Right lobe of liver (tissue), 6 donors: ENCODE measurements around the gene TOR1AIP2. TPM values are rescaled to one million over a fixed set of nuclear protein-coding genes. Genes with fewer than 3 reads are reported as not detected.
"Not testable (repeated sequence)": the region's sequence is repeated elsewhere in the genome, so short reads cannot be mapped to it uniquely, and the experiment has no call there.

ENCODE experiments used
- ATAC-seq, 4 donors: fragments of 200-7000 bp; cut with Tn5 transposase; one replicate each; pipeline ENCODE4 v1.9.1; 2020; ENCODE audit warnings: mild to moderate bottlenecking in 4 of 4, moderate library complexity in 4 of 4
- DNase-seq, 3 donors: peaks; one replicate each; pipeline ENCODE4 v3.0.0-alpha.2; 2020
- H3K27ac ChIP-seq, 3 donors: fragments of 200-600 bp; one replicate each; pipeline ENCODE4 v1.8.0; 2022
- H3K27me3 ChIP-seq, 2 donors: fragments of 200-600 bp; one replicate each; pipeline ENCODE4 v1.8.0; 2022
- H3K36me3 ChIP-seq, 4 donors: fragments of 200-600 bp; sonication (generic) in 1 of 4; one replicate each; pipeline versions ENCODE4 v1.5.1 to v1.8.0; 2017 to 2022; ENCODE audit warnings: control low read depth in 1 of 4
- H3K4me1 ChIP-seq, 4 donors: fragments of 200-600 bp; sonication (generic) in 1 of 4; one replicate each; pipeline versions ENCODE4 v1.5.1 to v1.8.0; 2017 to 2022; ENCODE audit warnings: control low read depth in 1 of 4
- H3K4me3 ChIP-seq, 3 donors: fragments of 200-600 bp; one replicate each; pipeline ENCODE4 v1.8.0; 2022
- H3K9me3 ChIP-seq, 4 donors: fragments of 200-600 bp; sonication (generic) in 1 of 4; one replicate each; pipeline versions ENCODE4 v1.5.1 to v1.8.0; 2017 to 2022; ENCODE audit warnings: control low read depth in 1 of 4
- POLR2A ChIP-seq: fragments of 450-650 bp; IDR thresholded peaks from one replicate; pipeline ENCODE4 v1.6.1; 2017; ENCODE audit warnings: antibody characterized with exemption, mild to moderate bottlenecking
- WGBS: methylation state at CpG from one replicate; pipeline ENCODE4 v1.1.6; 2018; ENCODE audit warnings: low coverage, low lambda C conversion rate; ENCODE audit not compliant: insufficient coverage; ENCODE audit errors: missing lambda C conversion rate; 5-methylcytosine and 5-hydroxymethylcytosine counted together
- intact Hi-C, 2 donors: fragments of 100-400 bp; cut with DNase I; formaldehyde crosslinking; loops; one replicate each; pipeline versions ENCODE4 v1.11.2 to v1.14.1; 2022
- total RNA-seq, 6 experiments: library from RNA; depleted of rRNA in 2 of 6; stranded (reverse); fragments of >200 nt in 2 of 6; fragmentation: NEBNext Ultra II Directional in 3 of 6; extraction: Animal tissue kit (Norgen Biotek cat#: 25700) in 3 of 6; gene quantifications; one replicate each; pipeline versions ENCODE4 v1.1.0 to v1.2.4, GENCODE V29; 2016 to 2023
- TF ChIP-seq, protein P1 (sequence below), 4 donors: fragments of 200-600 bp in 3 of 4; fragments of 450-650 bp in 1 of 4; IDR thresholded peaks; one replicate each; pipeline versions ENCODE4 v1.5.1 to v1.8.0; 2016 to 2022; ENCODE audit warnings: antibody characterized with exemption in 4 of 4, mild to moderate bottlenecking in 2 of 4
- donor health status: DM: no; HTN: yes; CAD: no.
- donor health status: DM: no; HTN: no; CAD: no.
- donor health status: DM: no; HTN: no; CAD: no.
- donor health status: DM: no; HTN: yes; CAD: no.
- donor health status: DM: no; HTN: yes; CAD: no.

The TOR1AIP2 gene
- total RNA-seq, 6 experiments from 2014 or later, result 73.3 to 140 (median 90.4) TPM

DNA sequence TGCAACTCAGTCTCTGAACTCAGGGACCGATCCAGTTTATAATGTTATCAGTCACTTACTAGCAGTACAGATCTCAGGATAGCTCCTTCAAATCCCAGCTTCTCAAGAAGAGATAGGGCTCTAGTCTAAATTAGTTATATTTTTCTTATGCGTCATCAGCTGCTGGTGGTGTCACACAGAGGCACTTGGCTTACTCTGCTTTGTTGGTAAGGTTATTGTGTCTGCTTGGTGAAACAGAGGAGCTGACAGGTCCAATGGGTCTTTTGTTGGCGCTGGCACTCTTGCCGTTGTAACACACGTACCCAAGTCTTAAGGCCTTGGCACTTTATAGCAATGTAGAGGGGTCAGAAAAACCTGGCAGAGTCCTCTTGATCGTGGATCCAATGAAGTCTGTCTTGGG is 12.2 kb downstream of the TOR1AIP2 start:
- Histone ChIP-seq H3K9me3 (no peaks in the 10 kb centered on the region), H3K4me3 (no peak overlapping the region), H3K27ac (no peak overlapping the region), H3K27me3 (no peaks in the 10 kb centered on the region), H3K4me1 (no peaks in the 10 kb centered on the region), H3K36me3 (peaks cover 0 to 59% (median 32%) of the 10 kb centered on the region in 4 donors)
- intact Hi-C loops, result no loop called here
- TF ChIP-seq POLR2A, result no peak
- TF ChIP-seq, protein P1, sequence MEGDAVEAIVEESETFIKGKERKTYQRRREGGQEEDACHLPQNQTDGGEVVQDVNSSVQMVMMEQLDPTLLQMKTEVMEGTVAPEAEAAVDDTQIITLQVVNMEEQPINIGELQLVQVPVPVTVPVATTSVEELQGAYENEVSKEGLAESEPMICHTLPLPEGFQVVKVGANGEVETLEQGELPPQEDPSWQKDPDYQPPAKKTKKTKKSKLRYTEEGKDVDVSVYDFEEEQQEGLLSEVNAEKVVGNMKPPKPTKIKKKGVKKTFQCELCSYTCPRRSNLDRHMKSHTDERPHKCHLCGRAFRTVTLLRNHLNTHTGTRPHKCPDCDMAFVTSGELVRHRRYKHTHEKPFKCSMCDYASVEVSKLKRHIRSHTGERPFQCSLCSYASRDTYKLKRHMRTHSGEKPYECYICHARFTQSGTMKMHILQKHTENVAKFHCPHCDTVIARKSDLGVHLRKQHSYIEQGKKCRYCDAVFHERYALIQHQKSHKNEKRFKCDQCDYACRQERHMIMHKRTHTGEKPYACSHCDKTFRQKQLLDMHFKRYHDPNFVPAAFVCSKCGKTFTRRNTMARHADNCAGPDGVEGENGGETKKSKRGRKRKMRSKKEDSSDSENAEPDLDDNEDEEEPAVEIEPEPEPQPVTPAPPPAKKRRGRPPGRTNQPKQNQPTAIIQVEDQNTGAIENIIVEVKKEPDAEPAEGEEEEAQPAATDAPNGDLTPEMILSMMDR (IDR thresholded peaks at IDR 0.05), result no peak
- DNase-seq (no peak), ATAC-seq (no peak)
- 90% methylated on average over 2 of the region's 6 CpGs for WGBS

DNA sequence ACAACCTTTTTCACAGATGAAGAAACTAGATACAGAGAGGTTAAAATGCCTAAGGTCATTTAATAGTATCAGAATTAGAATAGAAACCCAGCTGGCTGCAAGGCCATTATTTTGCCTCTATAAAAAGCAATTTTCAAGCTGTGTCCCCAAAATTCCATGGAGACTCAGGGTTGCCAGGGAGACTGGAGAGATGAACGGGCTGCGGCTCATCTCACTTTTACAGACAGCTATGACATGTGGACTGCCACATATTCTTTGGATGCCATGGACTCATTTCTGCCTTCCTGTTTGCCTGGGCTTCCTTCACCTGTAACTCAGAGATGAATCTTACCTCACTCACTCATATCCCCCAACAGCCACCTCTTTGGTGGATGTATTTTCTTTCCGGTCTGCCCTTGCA is 17.0 kb downstream of the TOR1AIP2 start:
- no peak overlapping the region for H3K27ac ChIP-seq
- intact Hi-C loops, result no loop called here
- H3K4me1 ChIP-seq, result no peaks in the 10 kb centered on the region
- WGBS, result 82% methylated on average over 3 of the region's 3 CpGs
- no peak for DNase-seq
- ATAC-seq, result no peak
- H3K36me3 ChIP-seq, result peaks cover 0 to 48% (median 20%) of the 10 kb centered on the region in 4 donors
- H3K9me3 ChIP-seq, result no peaks in the 10 kb centered on the region
- TF ChIP-seq, protein P1 (IDR thresholded peaks at IDR 0.05), result no peak
- no peak for TF ChIP-seq POLR2A
- no peak overlapping the region for H3K4me3 ChIP-seq
- no peaks in the 10 kb centered on the region for H3K27me3 ChIP-seq

DNA sequence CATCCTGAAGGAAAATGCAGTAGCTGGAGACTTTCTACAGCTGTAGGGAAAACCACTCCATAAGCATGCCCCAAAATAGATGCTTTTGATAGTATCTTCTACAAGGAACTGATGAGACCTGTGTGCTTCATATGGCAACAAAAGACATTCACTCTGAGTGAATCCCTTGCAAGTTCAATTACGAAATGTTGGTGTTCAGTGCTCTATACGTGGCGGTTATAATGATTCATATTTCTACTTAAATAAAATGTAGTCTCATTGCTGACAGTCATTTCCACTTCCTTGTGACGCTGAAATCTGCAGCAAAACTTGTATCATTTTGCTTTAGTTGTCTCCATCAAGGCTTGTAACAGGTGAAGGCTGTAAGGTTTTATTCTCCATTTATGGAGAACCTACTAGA is 20.6 kb downstream of the TOR1AIP2 start:
- H3K27me3 ChIP-seq, result no peaks in the 10 kb centered on the region
- no peak for DNase-seq
- ATAC-seq, result no peak
- 92% methylated on average over 4 of the region's 4 CpGs for WGBS
- H3K36me3 ChIP-seq, result peaks cover 0 to 33% (median 12%) of the 10 kb centered on the region in 4 donors
- no peak overlapping the region for H3K27ac ChIP-seq
- intact Hi-C loops, result no loop called here
- TF ChIP-seq, protein P1 (IDR thresholded peaks at IDR 0.05), result no peak
- TF ChIP-seq POLR2A, result no peak
- no peaks in the 10 kb centered on the region for H3K9me3 ChIP-seq
- H3K4me3 ChIP-seq, result no peak overlapping the region
- no peaks in the 10 kb centered on the region for H3K4me1 ChIP-seq

DNA sequence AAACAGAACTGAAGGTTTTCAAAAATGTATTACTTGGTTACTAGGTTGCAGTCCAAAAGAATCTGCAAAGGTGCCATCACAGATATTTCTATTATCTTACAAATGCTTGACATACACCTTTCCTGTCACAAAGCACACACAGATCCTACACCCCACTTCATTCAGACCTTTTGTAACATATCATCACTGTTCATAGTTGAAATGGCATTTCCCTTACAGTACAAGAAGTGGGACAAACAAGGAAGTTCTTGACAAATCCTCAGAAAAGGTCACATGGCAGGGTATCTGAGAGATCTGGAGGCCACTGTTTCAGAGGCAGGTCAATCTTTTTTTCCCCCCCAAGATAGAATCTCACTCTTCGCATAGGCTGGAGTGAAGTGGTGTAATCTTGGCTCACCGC is 21.3 kb downstream of the TOR1AIP2 start:
- intact Hi-C loops, result no loop called here
- Histone ChIP-seq H3K9me3 (no peaks in the 10 kb centered on the region), H3K4me1 (no peaks in the 10 kb centered on the region), H3K27me3 (no peaks in the 10 kb centered on the region), H3K4me3 (no peak overlapping the region), H3K27ac (no peak overlapping the region), H3K36me3 (peaks cover 0 to 39% (median 13%) of the 10 kb centered on the region in 4 donors)
- DNase-seq, result no peak
- no peak for ATAC-seq
- TF ChIP-seq, protein P1 (IDR thresholded peaks at IDR 0.05), result no peak
- TF ChIP-seq POLR2A, result no peak
- WGBS, result 75% methylated on average over 1 of the region's 2 CpGs

DNA sequence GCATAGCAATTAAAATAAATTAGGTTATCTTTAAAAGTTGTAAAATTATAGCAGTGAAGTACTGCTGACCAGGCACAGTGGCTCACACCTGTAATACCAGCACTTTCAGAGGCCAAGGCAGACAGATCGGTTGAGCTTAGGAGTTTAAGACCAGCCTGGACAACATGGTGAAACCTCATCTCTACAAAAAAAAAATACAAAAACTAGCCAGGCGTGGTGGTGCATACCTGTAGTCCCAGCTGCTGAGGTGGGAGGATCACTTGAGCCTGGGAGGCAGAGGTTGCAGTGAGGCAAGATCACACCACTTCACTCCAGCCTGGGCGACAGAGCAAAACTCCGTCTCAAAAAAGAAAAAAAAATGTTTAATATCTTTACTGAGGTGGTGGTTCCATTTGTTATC is 21.8 kb downstream of the TOR1AIP2 start:
- intact Hi-C loops, H3K27ac ChIP-seq, ATAC-seq, H3K4me1 ChIP-seq, DNase-seq, H3K9me3 ChIP-seq, H3K4me3 ChIP-seq, H3K27me3 ChIP-seq: not testable (repeated sequence)
- peaks cover 0 to 42% (median 14%) of the 10 kb centered on the region in 4 donors for H3K36me3 ChIP-seq
- WGBS, result 97% methylated on average over 3 of the region's 4 CpGs
